HG03432 (cell line): Measurements from ENCODE around the gene SLC37A1.

ENCODE experiments used
- ATAC-seq: cut with Tn5 transposase; IDR thresholded peaks from one replicate; pipeline ENCODE4 v1.9.1; 2021; ENCODE audit warnings: mild to moderate bottlenecking, moderate library complexity; ENCODE audit not compliant: unreplicated experiment

SLC37A1 gene

DNA sequence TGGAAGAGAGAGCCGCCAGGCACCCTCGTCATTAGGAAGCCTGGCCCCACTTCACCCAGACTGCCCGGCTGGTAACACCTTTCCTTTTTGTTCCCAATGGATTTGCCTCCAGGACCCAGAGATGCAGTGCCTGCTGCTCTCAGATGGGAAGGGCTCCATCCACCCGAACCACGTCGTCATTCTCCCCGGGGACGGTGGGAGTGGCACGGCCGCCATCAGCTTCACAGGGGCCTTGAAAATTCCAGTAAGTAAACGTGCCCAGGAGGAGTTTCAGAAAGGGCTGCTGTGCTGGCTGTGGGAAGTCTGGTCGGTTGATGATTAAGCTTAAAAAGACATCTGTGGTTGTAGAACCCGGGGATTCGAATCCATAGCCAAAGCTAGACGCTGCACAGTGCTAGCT is 45.2 kb downstream of the SLC37A1 start:
- ATAC-seq, result no peak

DNA sequence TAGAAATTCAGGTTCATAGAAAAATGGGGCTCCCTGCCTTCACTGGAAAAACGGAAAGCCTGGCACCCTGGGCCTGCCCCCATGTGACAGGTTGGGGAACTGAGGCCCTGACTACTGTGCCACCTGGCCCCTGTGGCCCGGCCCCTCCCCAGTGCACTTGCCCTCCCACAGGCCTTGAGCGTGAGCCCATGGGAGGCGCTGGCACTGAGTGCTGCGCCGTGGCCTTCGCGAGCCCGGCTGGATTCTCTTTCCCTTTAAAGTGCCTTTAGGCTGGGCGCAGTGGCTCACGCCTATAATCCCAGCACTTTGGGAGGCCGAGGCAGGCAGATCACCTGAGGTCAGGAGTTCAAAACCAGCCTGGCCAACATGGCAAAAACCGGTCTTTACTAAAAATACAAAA is 45.7 kb downstream of the SLC37A1 start:
- no peak for ATAC-seq

DNA sequence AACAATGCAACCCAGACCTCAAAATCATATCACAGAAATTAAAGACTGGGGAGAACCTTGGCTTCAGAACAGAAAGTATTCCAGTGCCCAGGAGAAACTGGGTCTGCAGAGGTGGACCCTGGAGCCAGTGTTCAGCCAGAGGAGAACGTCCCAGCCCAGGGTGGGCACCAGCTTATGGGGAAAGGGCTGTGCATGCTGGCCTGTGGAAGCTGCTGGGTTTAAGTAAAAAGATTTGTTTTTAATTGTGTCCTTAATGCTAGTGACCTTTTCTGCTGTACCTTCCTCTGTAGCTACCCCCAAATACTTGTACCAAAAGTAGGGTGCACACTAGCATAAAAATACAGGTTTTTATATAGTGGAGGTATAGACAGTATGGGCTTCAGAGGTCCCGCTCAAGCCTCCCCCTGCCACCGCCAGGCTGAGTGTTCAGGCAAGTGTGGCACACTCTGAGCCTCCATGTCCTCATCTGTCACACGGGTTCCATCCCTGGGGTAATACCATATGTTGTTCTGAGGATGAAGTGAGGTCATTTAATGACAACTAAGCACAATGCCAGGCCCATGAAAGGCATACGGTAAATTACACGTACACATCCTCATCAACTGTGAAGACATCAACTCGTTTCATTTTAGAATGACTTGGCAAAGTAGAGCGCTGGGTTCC is 47.0 kb downstream of the SLC37A1 start:
- ATAC-seq, result no peak

DNA sequence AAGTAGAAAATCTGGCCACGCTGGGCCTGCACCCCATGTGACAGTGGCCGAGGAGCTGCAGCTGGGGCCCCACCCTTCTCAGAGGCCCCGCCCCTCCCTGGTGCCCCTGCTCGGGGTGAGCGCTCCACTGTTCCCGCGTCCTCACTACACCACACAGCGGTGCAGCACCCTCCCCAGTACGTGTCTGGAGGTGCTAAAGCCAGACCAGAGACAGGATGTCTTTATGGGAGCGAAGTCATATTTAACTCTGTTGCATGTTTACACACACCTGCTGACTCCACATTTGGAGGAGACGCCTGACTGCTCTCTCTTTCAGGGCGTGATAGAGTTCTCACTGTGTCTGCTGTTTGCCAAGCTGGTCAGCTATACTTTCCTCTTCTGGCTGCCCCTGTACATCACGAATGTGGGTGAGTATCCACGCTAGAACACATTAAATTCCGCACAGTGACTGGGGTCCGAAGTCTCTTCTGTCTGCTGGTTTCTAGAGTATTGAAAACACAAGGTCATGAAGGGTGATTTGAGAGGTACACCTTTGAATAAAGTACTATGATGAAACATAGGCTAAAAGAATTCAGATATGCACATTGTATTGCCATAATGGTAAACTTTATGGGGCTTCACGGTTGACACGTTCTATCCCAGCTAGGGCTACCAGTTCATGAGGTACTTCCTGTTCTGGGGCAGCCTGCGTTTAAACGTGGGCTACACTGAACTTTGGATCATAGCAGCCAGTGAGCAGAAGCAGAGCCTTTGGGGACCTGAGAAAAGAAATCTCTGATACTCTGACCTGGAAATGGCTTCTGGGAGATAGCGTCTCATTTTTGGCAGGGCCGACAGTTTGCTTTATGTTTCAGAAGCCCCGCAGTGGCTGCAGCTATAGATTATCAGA is 48.4 kb downstream of the SLC37A1 start:
- ATAC-seq, result peak; percentile 73

DNA sequence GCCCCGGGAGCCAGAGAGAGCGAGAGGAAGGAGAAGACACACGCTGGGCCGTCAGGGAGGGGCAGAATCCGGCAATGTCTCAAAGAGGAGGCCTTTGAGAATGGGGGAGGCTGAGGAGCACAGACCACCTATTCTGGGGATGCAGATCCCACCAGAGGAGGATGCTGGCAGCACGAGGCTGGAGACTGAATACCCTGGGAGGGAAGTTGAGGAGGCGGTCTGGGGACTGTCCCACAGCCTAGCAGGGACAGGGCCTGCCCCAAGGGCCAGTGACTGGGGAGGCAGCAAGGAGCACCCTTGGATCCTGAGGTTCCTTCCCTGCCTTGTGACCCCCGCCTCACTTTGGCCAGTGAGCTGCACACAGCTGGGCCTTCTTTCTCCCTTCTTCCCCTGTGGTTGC is 49.2 kb downstream of the SLC37A1 start:
- ATAC-seq, result no peak

DNA sequence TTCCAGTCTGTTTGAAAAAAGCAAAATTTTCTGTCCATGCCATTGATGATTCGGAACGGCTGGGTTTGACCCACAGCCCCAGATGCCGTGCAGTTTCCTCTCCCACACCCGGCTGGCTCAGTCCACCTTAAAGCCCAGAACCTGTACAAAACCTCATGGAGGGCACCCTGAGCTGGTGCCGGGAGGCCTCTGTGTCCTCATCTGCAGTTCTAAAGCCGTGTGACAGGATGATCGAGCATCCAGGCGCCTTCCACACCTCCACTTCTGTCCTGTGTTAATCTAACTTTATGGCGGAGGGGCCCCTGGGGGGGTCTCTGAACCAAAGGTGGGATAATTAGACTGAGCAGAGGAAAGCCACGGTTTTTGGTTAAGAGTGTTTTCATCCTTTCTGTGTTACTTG is 49.6 kb downstream of the SLC37A1 start:
- no peak for ATAC-seq

DNA sequence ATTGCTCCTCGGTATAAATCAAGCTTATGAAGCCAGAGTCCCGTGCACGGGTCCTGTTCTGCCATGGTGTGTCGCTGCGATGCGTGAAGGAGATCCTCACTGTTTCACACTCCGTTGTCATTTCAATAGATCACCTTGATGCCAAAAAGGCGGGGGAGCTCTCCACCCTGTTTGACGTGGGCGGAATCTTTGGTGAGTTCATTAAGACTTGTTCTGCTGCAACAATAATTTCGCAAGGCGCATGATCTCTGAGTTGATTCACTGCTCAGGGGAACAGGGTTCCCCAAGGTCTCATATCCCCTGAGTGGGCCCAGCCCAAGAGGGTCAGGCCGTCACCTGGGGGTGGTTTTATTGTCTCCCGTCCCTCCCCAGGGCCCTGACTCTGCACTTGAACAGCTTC is 50.0 kb downstream of the SLC37A1 start:
- no peak for ATAC-seq

DNA sequence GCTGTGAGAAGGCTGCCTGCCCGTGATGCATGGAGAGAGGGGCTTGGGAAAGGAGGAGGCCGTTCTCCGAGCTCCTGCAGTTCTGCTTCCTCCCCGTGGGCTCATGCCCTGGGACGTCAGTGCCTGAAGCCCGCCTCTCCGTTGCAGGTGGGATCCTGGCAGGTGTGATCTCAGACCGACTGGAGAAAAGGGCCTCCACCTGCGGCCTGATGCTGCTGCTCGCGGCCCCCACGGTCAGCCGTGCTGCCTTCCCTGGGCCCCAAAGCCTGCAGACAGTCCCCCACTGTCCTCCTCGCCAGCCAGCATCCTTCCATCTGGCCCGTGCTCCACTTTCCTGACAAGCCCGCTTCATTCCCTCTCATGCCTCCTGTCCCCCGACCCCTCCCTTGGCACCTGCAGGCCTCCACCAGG is 50.9 kb downstream of the SLC37A1 start:
- no peak for ATAC-seq

DNA sequence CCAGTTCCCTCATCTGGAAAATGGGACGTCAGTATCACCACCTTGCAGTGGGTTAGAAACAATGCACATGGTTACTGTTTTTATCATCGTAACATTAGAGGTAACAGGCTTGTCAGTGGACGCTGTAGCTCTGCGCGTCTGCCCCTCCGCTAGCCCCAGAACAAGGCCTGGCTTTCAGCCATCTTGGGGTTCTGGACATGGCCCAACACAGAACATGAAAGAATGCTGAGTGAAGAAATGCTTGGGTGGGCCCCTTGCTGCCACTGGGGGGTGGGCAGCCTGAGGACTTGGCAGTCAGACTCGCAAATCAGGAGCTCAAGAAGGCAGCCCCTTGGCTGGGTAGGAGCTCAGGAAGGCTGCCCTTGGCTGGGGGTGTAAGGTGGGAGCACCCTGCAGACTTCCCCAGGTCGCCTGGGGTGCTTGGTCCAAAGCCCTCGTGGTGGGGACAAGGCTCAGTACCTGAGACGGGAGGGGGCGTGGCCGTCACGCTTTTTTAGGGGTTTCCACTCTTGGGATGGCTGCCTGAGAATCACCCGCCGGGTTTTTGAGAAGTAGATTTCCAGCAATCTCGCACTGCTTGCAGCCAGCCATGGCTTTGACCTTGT is 51.7 kb downstream of the SLC37A1 start:
- no peak for ATAC-seq

DNA sequence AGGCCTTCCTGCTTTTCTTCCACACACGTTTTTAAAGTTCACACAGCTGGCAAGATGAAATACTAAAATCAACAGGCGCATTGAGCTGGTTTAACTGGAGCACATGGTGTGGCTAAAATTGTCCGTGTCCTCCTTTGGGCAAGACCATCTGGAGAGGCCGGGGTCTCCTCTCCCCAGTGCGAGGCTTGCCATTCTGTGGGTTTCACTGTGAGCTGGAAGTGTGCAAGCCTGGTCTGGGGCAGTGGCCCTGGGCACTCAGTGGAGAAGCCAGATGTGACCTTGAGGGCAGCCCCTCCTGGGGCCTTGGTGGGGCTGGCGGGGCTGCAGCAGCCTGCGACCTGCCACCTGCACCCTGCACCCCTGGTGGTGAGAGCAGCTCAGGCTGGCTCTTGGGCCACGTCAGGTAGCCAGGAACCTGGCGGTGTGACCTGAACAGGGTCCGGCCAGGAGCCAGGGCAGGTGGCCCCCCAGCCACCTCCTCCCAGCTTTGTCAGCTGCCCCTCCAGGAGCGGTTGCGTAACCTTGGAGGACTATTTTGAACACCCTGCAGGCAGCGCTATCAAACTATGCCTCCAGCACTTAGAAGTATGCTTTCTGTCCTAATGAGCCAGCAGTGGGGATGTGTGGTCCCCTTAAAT is 52.4 kb downstream of the SLC37A1 start:
- ATAC-seq, result no peak

DNA sequence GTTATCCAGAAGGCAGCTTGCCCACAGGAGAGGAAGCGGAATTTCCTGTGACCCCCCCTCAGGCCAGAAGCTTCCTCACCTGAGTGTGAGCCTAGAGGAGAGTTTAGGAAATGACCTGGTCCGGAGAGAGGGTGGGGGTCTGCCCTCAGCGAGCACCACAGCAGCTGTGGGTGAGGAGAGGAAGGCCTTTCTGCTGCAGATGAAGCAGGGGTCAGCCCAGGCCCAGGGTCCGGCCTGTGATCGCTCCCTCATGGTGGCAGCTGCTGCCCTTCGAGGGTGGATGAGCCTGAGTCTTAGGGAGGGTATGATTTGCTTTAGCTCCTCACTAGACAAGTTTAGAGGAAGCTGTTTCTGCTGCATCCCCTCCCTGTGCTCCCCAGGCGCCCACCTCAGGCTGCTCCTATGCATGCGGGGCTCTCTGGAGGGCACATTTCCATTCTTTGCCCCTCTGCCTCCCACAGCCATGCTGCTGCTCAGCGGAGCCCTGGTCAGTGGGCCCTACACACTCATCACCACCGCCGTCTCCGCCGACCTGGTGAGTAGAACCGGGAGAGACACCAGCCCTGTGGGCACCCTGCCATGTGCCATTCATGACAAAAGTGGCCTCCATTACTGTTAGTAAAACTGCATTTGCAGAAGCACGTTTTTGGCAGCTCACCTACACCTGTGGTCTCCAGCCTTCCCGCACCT is 53.0 kb downstream of the SLC37A1 start:
- ATAC-seq, result no peak

DNA sequence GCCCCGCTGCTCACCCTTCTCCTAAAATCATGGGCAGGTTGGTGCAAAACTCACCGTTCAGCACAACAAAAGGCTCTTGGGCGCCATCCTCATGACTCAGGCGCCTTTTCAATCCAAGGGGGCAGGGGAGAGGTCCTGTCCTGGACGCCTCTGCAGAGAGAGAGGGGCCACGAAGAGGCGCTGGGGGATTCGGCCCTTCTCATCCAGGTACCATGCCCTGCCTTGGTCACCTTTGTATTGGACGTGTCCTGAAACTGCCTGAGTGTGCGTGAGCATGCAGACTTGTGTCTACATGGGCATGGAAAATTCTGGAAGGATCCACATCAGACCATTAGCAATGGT is 53.5 kb downstream of the SLC37A1 start:
- no peak for ATAC-seq

DNA sequence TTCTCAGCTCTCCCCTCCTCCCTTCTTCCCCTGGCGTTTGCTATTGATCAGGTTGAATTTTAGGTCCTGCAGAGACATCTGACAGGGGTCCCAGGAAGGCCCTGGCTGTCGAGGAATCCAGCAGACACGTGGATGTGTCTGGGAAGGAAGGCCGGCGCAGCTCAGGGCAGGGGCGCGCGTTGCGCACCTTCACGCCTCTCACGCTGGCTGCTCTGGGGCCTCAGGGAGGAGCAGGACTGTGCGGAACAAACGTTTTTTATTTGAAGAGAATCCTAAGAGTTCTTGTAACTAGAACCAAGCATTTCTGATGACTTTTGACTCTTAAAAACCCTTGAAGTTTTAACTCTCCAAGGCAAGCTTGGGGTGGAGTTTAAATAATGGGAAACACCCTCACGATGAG is 54.2 kb downstream of the SLC37A1 start:
- no peak for ATAC-seq

DNA sequence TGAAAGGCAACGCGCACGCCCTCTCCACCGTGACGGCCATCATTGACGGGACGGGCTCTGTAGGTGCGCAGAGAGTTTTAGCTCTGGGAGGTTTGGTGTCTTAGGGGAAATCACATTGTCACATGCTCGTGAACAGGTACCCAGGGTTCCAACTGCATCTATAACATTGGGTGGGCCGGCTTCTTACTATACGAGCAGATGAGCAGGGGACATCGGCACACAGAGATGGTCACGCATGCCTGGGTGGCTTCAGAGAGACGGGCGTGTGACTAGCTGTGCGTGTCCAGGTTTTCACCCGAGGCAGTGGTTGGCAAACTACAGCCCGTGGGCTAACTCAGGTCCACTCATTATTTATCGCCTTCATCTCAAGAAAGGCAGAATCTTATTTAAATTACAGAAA is 54.7 kb downstream of the SLC37A1 start:
- no peak for ATAC-seq

DNA sequence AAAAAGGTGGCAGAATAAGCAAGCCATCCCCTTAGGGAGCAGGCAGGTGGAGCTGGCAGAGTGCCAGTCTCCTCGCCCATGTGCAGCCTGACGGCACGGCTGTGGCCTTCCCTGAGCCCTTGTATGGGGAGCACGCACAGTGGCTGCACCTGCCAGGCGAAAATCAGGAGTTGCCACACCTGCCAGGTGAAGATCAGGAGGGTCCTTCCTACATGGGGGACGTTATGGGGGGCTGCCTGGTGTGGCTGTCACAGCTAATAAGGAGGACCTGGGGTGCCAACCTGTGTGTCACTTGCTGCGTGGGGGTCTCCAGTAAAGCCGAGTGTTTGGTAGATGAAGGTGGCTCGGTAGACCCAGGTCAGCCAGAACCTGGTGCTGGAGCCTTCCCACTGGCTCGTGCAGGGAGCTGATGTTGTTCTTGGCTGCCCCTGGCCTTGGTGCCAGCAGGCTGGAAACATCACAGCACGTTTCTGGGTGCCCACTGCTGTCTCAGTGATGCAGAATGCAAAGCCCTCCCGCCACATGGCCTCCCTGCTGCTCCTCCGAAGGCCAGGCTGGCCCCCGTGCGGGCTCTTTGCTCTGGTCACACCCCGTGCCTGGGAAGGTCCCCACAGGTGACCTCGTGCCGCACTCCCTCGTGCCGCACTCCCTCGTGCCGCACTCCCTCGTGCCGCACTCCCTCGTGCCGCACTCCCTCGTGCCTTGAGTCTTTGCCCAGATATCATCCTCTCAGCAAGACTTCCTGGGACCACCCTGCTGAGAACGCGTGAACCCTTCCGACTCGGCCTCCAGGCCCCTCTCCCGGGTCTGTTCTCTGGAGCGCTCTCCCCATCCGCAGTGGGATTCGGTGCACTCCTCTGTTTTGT is 55.4 kb downstream of the SLC37A1 start:
- no peak for ATAC-seq

DNA sequence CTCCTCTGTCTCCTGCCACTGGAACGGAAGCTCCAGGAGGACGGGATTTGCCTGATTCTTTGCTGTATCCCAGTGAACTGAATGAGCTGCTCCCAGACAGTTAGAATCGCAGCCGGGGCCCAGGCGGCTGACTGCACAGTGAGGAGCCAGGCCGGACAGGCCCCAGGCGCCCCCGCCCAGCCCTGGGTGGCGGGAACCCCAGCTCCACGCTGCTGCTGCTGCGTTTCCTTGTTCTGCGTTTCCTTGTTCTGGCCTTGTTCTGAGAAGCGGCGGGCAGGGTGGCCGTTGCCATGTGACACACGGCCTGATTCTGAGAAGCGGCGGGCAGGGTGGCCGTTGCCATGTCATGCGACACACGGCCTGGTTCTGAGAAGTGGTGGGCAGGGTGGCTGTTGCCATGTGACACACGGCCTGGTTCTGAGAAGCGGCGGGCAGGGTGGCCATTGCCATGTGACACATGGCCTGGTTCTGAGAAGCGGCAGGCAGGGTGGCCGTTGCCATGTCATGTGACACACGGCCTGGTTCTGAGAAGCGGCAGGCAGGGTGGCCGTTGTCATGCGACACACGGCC is 56.2 kb downstream of the SLC37A1 start:
- ATAC-seq, result no peak

DNA sequence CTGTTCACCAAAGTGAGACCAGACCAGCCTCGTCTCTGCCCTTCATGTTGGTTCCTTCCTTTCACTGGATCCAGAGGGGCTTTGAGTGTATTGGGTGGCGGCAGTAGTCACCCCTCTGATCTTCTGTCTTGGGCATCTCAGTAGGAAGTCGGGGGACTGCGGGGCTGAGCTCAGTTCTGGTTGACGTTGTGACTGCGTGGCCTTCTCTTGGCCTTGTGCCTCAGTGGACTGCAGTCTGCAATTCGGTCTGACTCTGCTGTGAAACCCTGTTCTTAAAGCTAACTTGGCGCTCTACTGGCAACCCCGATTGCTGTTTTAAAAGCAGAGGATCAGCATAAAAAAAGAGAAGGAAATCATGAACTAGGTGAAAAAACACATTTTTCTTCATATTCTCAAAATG is 56.7 kb downstream of the SLC37A1 start:
- no peak for ATAC-seq

DNA sequence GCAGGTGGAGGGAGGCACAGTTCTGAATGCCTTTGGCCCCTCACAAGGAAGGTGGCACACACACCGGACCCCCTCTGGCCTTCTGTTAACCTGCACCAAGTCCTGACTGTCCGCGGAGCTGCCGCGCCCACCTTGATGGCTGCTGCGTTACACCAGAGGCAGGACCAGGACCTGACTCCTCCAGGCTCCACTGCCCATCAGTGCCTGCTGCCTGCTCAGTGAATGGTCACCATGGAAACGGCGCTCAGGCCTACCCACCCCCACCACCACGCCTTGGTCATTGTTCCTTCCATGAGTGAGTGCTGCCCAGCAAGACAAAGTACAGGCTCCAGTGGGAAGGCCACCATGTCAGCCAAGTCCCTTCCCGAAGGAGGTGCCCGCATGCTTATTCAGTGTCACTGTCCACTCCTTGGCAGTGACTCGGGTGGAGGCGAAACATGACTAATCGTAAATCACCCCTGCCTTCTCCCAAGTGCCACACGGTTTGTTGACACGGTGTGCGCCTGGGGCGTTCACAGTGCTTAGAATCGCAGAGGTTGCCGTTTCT is 57.3 kb downstream of the SLC37A1 start:
- no peak for ATAC-seq

DNA sequence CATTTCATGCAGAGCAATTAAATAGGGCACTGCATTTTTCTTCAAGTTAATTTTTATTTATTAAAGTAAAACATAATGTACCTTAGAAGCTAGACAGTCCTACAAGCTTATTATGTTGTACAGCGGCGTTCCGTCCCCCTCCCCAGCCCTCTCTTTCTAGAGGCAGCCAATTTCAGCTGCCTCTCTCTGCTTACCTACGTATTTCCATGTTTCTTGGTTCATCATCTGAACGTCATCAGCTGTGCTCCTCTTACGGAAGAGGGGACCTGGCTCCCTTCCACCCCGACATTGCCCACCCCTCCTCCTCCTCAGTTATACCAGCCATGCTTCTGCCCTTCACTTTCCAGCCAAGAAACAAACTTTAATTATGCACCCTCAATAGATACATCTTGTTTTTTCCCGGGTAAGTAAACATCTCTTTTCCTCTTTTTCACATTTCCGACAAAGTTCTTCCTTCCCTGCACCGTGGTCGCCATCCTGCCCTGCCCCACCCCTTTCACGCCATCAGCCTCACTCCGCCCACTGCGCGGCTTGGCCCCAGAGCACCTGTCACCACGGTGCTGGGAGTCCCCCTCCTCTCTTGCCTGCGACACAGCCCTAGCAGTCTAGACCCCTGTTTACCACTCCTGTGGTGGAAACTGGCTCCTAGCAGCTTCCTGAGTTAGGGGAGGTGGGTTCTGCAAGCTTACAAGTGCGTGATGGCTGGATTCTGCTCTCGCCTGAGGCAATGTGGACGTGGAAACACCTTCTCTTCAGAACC is 57.9 kb downstream of the SLC37A1 start:
- ATAC-seq, result no peak
